ENCODE results near the gene FHIT.

- TF ChIP-seq CTCF (conservative IDR thresholded peaks at IDR 0.05) (no peak), EZH2 (IDR thresholded peaks at IDR 0.05; ENCODE audit: low read depth) (no peak)
Observed at GRCh38 chr3:60102154-60102553, 1149.1 kb downstream of the FHIT start.

Data from PC-9 (cell line).